Measurements from ENCODE around the gene BTBD17. TPM values are rescaled to one million over a fixed set of nuclear protein-coding genes. Genes with fewer than 3 reads are reported as not detected.

The BTBD17 gene
- total and polyA plus RNA-seq, 2 of the 8 experiments (the other 6 are each of a cell fraction or from before 2014, with no cell fraction given), result 7.0 to 14.8 TPM

DNA sequence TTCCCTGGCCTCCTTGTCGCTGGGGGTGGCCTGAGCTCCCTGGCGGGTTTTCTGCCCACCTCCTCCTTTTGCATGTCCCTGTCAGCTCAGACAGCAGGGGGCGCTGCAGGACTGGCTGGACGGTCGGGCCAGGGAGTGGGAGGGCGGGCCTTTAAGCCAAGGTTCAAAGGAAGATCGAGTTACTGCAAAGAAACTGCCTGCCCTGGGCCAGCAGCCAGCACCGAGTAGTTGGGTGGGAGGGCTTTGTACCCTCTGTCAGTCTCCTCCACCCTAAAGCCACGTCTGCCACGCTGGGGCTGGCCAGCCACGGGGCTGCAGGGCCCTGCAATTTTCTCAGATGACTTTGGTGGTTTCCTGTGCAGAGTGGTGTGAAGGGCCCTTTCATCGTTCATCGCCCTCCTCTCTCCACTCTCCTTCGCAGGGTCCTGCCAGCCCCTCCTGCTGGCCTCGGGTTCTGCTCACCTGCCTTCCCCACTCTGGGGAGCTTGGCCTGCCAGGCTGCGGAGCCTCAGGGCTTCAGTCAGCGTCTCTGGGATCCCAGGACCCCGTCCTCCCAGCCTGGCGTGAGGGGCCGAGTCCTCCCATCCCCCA, 17.9 kb upstream of the BTBD17 start (continued):
- TF ChIP-seq PHF8 (conservative IDR thresholded peaks at IDR 0.05; ENCODE audit: low read depth, low read length) (no peak), MAFK (IDR thresholded peaks at IDR 0.05; ENCODE audit: low read depth, low read length) (no peak), EGR1 (IDR thresholded peaks at IDR 0.05; ENCODE audit: borderline replicate concordance, low read depth, low read length) (0 out of 2 replicates have a peak, but pooled peaks have one; percentile 12), KDM4A (IDR thresholded peaks at IDR 0.05; ENCODE audit: low read depth, low read length, severe bottlenecking) (peak; percentile 16), CTBP2 (IDR thresholded peaks at IDR 0.05; ENCODE audit: borderline replicate concordance, insufficient read depth, insufficient read length, low read length) (no peak), JUN (IDR thresholded peaks at IDR 0.05; ENCODE audit: low read depth, low read length) (no peak), ASH2L (IDR thresholded peaks at IDR 0.05; ENCODE audit: low read length) (no peak), SAP30 (IDR thresholded peaks at IDR 0.05; ENCODE audit: insufficient read depth, insufficient replicate concordance, low read length) (no peak), KDM5A (IDR thresholded peaks at IDR 0.05; ENCODE audit: low read length) (no peak), RBBP5 (IDR thresholded peaks at IDR 0.05; ENCODE audit: borderline replicate concordance, low read depth, low read length) (no peak), SIN3A (conservative IDR thresholded peaks at IDR 0.05 in 1 of 2, IDR thresholded peaks at IDR 0.05 in 1 of 2; ENCODE audit: low read depth in 1 of 2, low read length in 2 of 2) (peak in 1 of 2 experiments; percentile 47; a peak in 1 of 4 replicates), SIRT6 (IDR thresholded peaks at IDR 0.05; ENCODE audit: low read length) (no peak), KDM1A (IDR thresholded peaks at IDR 0.05; ENCODE audit: borderline replicate concordance, low read length) (no peak), JUND (IDR thresholded peaks at IDR 0.05; ENCODE audit: low read length) (0 out of 2 replicates have a peak, but pooled peaks have one; percentile 9), CHD1 (IDR thresholded peaks at IDR 0.05; ENCODE audit: low read depth, low read length) (no peak), RAD21 (IDR thresholded peaks at IDR 0.05 in 1 of 2, conservative IDR thresholded peaks at IDR 0.05 in 1 of 2; ENCODE audit: low read depth in 2 of 2, low read length in 2 of 2) (peak; percentile 98 to 99), RFX5 (IDR thresholded peaks at IDR 0.05; ENCODE audit: borderline replicate concordance, low read depth, low read length) (no peak)
